ENCODE data around the gene KLHDC7B.

KLHDC7B gene

DNA sequence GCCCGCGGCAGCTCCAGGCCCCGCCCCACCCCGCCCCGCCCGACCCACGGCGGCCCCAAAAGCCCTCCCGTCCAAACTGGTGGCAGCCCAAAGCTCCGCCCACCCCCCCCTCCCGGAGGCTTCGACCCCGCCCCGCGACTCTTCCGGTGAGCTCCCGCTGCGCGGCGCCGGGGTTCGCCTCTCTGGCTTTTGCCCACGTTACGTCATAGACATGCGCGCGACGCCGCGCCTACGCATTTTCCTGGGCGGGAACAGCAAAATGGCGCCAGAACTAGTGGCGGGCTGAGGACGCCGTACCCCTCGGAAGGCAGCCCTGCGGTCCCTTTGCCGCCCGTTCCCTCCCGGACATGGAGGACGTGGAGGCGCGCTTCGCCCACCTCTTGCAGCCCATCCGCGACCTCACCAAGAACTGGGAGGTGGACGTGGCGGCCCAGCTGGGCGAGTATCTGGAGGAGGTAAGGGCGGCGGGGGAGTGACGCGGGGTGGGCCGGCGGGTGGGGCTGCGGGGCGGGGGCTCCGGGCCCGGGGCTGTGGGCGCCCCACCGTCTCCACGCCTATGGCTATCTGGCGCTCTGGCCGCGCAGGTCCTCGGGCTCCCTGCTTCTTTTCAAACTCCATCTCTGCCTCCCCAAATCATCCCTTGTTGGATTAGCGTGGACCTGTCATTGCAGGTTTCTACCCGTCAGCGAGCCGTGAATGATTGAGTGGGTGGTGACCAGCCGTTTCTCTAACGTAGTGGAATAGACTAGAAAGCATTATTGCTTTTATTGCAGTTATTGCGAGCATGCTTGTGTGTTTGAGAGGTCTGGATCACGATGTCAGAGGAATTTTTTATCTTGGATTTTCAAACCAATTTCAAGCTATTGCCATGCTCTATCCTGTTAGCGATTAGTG is 37.5 kb upstream of the KLHDC7B start, which contains the start of gene NCAPH2:
Gene NCAPH2 (plus strand): TSS at position 234 of the 894 bp plus-strand sequence. CDS start 114 bp downstream, at position 348.
- TF ChIP-seq, protein P1, sequence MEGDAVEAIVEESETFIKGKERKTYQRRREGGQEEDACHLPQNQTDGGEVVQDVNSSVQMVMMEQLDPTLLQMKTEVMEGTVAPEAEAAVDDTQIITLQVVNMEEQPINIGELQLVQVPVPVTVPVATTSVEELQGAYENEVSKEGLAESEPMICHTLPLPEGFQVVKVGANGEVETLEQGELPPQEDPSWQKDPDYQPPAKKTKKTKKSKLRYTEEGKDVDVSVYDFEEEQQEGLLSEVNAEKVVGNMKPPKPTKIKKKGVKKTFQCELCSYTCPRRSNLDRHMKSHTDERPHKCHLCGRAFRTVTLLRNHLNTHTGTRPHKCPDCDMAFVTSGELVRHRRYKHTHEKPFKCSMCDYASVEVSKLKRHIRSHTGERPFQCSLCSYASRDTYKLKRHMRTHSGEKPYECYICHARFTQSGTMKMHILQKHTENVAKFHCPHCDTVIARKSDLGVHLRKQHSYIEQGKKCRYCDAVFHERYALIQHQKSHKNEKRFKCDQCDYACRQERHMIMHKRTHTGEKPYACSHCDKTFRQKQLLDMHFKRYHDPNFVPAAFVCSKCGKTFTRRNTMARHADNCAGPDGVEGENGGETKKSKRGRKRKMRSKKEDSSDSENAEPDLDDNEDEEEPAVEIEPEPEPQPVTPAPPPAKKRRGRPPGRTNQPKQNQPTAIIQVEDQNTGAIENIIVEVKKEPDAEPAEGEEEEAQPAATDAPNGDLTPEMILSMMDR (conservative IDR thresholded peaks at IDR 0.05; ENCODE audit: low read depth, low read length) = no peak
- peak; percentile 98 for DNase-seq (ENCODE audit: low read depth)
- H3K4me3 ChIP-seq (ENCODE audit: low read depth, low read length) = peak within 1 kb of the TSS; percentile 95

DNA sequence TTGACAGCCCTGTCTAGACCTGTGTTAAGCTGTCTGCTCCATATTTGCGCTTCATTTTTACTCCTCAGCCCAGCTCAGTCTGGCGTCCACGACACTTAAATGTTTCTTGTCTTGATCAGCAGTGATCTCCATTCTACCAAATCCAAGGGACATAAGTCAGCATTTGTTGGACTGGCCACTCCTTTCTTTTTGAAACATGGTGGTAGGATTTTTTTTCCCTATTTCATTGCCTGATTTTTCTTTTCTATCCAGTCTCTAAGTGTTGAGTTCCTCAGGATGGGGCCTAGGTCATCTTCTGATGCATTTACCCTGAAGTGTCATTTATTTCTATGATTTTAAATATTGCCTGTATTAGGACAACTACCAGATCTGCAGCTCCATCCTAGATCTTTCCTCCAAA is 36.8 kb upstream of the KLHDC7B start:
- H3K4me3 ChIP-seq (ENCODE audit: low read depth, low read length) = peak overlapping the region; percentile 94
- DNase-seq (ENCODE audit: low read depth) = no peak
- TF ChIP-seq, protein P1 (conservative IDR thresholded peaks at IDR 0.05; ENCODE audit: low read depth, low read length) = no peak

DNA sequence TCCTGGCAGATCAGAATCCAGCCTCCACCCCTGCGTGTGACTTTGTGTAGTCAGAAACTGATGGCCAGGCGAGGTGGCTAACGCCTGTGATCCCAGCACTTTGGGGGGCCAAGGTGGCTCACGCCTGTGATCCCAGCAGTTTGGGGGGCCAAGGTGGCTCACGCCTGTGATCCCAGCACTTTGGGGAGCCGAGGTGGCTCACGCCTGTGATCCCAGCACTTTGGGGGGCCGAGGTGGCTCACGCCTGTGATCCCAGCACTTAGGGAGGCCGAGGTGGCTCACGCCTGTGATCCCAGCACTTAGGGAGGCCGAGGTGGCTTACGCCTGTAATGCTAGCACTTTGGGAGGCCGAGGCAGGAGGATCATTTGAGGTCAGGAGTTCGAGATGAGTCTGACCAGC is 32.5 kb upstream of the KLHDC7B start:
- no peak overlapping the region for H3K4me3 ChIP-seq (ENCODE audit: low read depth, low read length)
- no peak for DNase-seq (ENCODE audit: low read depth)
- TF ChIP-seq, protein P1 (conservative IDR thresholded peaks at IDR 0.05; ENCODE audit: low read depth, low read length) = no peak

GRCh38 chr22:50516068-50516467 is 29.6 kb upstream of the KLHDC7B start:
- TF ChIP-seq, protein P1 (conservative IDR thresholded peaks at IDR 0.05; ENCODE audit: low read depth, low read length) = no peak
- DNase-seq (ENCODE audit: low read depth) = no peak
- H3K4me3 ChIP-seq (ENCODE audit: low read depth, low read length) = no peak overlapping the region

DNA sequence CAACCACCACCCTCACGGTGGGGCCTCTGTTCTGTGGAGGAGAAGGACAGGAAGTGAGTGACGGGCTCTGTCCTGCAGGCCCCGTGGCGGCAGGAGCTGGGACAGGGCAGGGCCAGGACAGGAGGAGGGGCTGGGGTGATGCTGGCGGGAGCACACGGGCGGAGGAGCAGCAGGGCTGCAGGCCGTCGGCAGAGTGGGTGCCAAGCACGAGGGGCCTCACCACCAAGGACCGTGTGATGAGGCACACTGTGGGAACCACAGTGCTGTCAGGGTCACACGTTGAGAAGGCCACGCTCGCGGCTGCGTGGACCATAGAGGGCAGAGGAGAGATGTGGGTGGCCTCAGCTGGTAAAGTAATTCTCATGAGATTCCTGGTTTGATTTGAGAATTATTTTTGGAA is 28.8 kb upstream of the KLHDC7B start:
- DNase-seq (ENCODE audit: low read depth) = no peak
- H3K4me3 ChIP-seq (ENCODE audit: low read depth, low read length) = no peak overlapping the region
- TF ChIP-seq, protein P1 (conservative IDR thresholded peaks at IDR 0.05; ENCODE audit: low read depth, low read length) = no peak

DNA sequence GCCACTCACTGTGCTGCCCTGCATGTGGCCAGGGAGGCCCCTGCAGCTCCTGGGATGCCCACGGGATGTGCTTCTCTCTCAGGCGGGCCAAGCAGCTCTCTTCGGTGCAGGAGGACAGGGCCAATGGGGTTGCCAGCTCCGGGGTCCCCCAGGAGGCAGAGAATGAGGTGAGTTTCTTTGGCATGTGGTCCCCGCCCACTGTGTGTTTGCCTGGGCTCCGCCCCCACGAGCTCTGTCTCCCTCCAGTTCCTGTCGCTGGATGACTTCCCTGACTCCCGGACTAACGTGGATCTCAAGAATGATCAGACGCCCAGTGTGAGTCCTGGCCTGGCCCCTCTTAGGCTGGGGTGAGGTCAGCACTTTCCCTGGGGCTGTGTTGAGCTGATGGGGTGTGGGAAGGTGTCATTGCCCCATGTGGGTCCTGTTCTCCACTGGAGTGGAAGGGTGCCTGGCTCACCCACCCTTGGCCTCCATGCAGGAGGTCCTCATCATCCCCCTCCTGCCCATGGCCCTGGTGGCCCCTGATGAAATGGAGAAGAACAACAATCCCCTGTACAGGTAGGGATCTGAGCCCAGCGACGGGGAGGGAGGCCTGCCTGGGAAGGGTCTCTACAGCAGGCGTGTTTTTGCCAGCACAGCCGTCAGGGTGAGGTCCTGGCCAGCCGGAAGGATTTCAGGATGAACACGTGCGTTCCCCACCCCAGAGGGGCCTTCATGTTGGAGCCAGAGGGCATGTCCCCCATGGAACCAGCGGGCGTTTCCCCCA is 28.0 kb upstream of the KLHDC7B start:
- H3K4me3 ChIP-seq (ENCODE audit: low read depth, low read length) = no peak overlapping the region
- no peak for DNase-seq (ENCODE audit: low read depth)
- TF ChIP-seq, protein P1 (conservative IDR thresholded peaks at IDR 0.05; ENCODE audit: low read depth, low read length) = no peak
